Measurements from ENCODE around the gene SCGB3A1.

DNA sequence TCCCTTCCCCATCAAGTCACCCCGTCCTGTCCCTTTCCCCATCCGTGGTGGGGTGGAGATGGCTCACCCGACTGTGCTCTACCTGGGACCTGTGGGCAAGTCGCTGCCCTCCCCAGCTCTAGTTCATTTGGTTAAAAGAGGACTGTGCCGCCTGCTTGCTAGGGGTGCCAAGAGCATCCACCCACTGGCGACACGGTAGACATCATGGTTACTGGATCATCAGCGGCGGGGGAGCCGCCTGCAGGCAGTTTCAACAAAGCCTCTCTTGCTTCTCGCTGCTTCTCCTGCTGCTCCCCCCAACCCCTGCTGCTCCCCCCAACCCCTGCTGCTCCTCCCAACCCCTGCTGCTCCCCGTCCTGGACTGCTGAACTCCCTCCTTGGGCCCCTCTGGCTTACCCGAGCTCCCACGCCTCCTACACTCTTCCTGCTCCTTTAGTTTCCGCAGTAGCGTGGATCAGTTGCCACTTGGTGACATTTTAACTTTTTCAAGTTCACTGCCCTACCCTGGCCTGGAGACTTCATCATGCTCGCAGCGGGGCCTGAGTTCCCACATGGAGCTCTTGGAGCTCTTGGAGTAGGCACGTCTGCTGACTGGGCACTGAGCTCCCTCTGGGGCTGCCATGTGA lies 22.0 kb upstream of the SCGB3A1 start:
- TF ChIP-seq POLR2A (IDR thresholded peaks at IDR 0.05): no peak
- TF ChIP-seq, protein P1, sequence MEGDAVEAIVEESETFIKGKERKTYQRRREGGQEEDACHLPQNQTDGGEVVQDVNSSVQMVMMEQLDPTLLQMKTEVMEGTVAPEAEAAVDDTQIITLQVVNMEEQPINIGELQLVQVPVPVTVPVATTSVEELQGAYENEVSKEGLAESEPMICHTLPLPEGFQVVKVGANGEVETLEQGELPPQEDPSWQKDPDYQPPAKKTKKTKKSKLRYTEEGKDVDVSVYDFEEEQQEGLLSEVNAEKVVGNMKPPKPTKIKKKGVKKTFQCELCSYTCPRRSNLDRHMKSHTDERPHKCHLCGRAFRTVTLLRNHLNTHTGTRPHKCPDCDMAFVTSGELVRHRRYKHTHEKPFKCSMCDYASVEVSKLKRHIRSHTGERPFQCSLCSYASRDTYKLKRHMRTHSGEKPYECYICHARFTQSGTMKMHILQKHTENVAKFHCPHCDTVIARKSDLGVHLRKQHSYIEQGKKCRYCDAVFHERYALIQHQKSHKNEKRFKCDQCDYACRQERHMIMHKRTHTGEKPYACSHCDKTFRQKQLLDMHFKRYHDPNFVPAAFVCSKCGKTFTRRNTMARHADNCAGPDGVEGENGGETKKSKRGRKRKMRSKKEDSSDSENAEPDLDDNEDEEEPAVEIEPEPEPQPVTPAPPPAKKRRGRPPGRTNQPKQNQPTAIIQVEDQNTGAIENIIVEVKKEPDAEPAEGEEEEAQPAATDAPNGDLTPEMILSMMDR (IDR thresholded peaks at IDR 0.05): no peak
